ENCODE measurements around the gene EPHB1. TPM values are rescaled to one million over a fixed set of nuclear protein-coding genes. Genes with fewer than 3 reads are reported as not detected.
A peak's percentile ranks its signal among the peaks of the same experiment; 100 is the strongest.
"Not testable (repeated sequence)": the region's sequence is repeated elsewhere in the genome, so short reads cannot be mapped to it uniquely, and the experiment has no call there.

EPHB1 gene
- total RNA-seq, 1 experiment from 2014 or later = 2.8 TPM

DNA sequence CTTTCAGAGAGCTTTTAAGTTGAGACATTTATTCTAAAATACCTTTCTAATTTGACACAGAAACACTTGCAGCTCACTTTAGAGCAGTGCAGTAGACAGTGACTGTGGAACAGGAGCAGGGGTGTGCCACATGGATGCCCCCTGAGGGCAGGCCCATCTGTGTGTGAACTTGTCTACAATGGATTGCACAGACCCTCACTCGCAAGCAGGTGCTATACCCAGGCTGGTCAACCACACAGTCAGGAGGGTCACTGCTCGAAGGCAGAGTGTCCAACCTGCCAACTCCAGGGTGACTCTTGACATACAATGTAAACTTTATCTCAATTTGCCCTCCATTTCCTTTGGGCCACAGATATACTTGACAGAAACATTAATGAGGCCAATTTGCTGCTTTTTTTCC lies 437.2 kb downstream of the EPHB1 start:
- no peak overlapping the region for H2BK20ac ChIP-seq (ENCODE audit: low read depth, low read length, poor library complexity, severe bottlenecking)
- H2BK15ac ChIP-seq (ENCODE audit: low read depth, low read length) = no peak overlapping the region
- H4K91ac ChIP-seq (ENCODE audit: insufficient read length, low read depth, low read length) = peak overlapping the region; percentile 21
- no CpG with 5 or more reads among the region's 2 CpGs for WGBS (ENCODE audit: extremely low coverage, insufficient read length, low lambda C conversion rate)
- H3K14ac ChIP-seq (ENCODE audit: insufficient read depth, low read length) = peak overlapping the region; percentile 62
- Mint-ChIP-seq H3K36me3 (ENCODE audit: insufficient read depth in 1 of 3, low read depth in 3 of 3) (peaks cover 19 to 35% (median 28%) of the 10 kb centered on the region in 3 experiments), H3K9me3 (peaks cover 29 to 37% of the 10 kb centered on the region in 2 experiments), H3K27me3 (ENCODE audit: low read depth) (peaks cover 2% of the 10 kb centered on the region), H3K4me1 (peaks cover 40% of the 10 kb centered on the region in 2 experiments), H3K27ac (peak overlapping the region; percentile 1 to 94 (median 94); a peak in 6 of 7 replicates), H3K4me3 (no peak overlapping the region)
- H3K23ac ChIP-seq (ENCODE audit: insufficient read length, low read depth, low read length) = no peak overlapping the region
- no peak overlapping the region for H2AFZ ChIP-seq (ENCODE audit: low read length)
- H4K8ac ChIP-seq (replicated peaks; ENCODE audit: insufficient read length, low read depth, low read length) = no peak overlapping the region
- H3K27ac ChIP-seq (ENCODE audit: insufficient read length, low read depth, low read length) = peak overlapping the region; percentile 73
- H3K4me1 ChIP-seq (ENCODE audit: insufficient read depth, low read length) = peaks cover 3% of the 10 kb centered on the region
- peak overlapping the region; percentile 10 for H3T11ph ChIP-seq (ENCODE audit: low read length)
- H3K79me1 ChIP-seq (ENCODE audit: insufficient read depth, low read depth, low read length, poor library complexity, severe bottlenecking) = no peaks in the 10 kb centered on the region
- H2BK120ac ChIP-seq (ENCODE audit: low read depth, low read length, poor library complexity, severe bottlenecking) = no peak overlapping the region
- no peak overlapping the region for H3K56ac ChIP-seq (ENCODE audit: insufficient read length, low read depth, low read length)
- H3K4ac ChIP-seq (ENCODE audit: low read depth, low read length) = no peak overlapping the region
- no peaks in the 10 kb centered on the region for H3K79me2 ChIP-seq (ENCODE audit: insufficient read depth, low read length)
- TF ChIP-seq, protein P1, sequence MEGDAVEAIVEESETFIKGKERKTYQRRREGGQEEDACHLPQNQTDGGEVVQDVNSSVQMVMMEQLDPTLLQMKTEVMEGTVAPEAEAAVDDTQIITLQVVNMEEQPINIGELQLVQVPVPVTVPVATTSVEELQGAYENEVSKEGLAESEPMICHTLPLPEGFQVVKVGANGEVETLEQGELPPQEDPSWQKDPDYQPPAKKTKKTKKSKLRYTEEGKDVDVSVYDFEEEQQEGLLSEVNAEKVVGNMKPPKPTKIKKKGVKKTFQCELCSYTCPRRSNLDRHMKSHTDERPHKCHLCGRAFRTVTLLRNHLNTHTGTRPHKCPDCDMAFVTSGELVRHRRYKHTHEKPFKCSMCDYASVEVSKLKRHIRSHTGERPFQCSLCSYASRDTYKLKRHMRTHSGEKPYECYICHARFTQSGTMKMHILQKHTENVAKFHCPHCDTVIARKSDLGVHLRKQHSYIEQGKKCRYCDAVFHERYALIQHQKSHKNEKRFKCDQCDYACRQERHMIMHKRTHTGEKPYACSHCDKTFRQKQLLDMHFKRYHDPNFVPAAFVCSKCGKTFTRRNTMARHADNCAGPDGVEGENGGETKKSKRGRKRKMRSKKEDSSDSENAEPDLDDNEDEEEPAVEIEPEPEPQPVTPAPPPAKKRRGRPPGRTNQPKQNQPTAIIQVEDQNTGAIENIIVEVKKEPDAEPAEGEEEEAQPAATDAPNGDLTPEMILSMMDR (conservative IDR thresholded peaks at IDR 0.05) = no peak
- H2BK5ac ChIP-seq (ENCODE audit: insufficient read length, low read length) = peak overlapping the region; percentile 93
- H2BK12ac ChIP-seq (ENCODE audit: insufficient read length, low read depth, low read length) = peak overlapping the region; percentile 92
- H4K5ac ChIP-seq (ENCODE audit: insufficient read length, low read depth, low read length) = peak overlapping the region; percentile 49
- H3K9ac ChIP-seq (ENCODE audit: extremely low read depth, insufficient read length, low read length) = no peak overlapping the region
- H3K23me2 ChIP-seq (ENCODE audit: insufficient read length, low read depth, low read length, poor library complexity, severe bottlenecking) = no peaks in the 10 kb centered on the region
- peak overlapping the region; percentile 90 for H2AK5ac ChIP-seq (ENCODE audit: insufficient read length, low read length)
- H3K9me3 ChIP-seq (ENCODE audit: control insufficient read depth, low read depth, low read length) = peaks cover 9% of the 10 kb centered on the region
- no peaks in the 10 kb centered on the region for H3K27me3 ChIP-seq (ENCODE audit: insufficient read depth, low read length)
- H3K4me2 ChIP-seq (ENCODE audit: insufficient read depth, insufficient read length, low read length) = no peak overlapping the region
- no peaks in the 10 kb centered on the region for H4K20me1 ChIP-seq (ENCODE audit: control insufficient read depth, insufficient read depth, insufficient read length)
- no peak for DNase-seq
- peak overlapping the region; percentile 91 for H3K18ac ChIP-seq (ENCODE audit: insufficient read length, low read depth, low read length)

DNA sequence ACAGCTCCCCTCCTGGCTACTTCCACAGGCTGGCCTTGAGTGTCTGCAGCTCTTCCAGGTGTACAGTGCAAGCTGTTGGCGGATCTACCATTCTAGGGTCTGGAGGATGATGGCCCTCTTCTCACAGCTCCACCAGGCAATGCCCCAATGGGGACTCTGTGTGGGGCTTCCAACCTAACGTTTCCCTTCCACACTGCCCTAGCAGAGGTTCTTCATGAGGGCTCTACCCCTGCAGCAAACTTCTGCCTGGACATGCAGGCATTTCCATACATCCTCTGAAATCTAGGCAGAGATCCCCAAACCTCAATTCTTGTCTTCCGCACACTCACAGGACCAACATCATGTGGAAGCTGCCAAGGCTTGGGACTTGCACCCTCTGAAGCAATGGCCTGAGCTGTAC lies 438.4 kb downstream of the EPHB1 start:
- not testable (repeated sequence) for H2BK12ac ChIP-seq (ENCODE audit: insufficient read length, low read depth, low read length); H3K27me3 ChIP-seq (ENCODE audit: insufficient read depth, low read length); H2BK20ac ChIP-seq (ENCODE audit: low read depth, low read length, poor library complexity, severe bottlenecking); H3K9me3 ChIP-seq (ENCODE audit: control insufficient read depth, low read depth, low read length); H3K79me1 ChIP-seq (ENCODE audit: insufficient read depth, low read depth, low read length, poor library complexity, severe bottlenecking); H4K5ac ChIP-seq (ENCODE audit: insufficient read length, low read depth, low read length); H2BK120ac ChIP-seq (ENCODE audit: low read depth, low read length, poor library complexity, severe bottlenecking); H3K14ac ChIP-seq (ENCODE audit: insufficient read depth, low read length); H3K23ac ChIP-seq (ENCODE audit: insufficient read length, low read depth, low read length); H3K4me2 ChIP-seq (ENCODE audit: insufficient read depth, insufficient read length, low read length); H3K23me2 ChIP-seq (ENCODE audit: insufficient read length, low read depth, low read length, poor library complexity, severe bottlenecking); H3K9ac ChIP-seq (ENCODE audit: extremely low read depth, insufficient read length, low read length); H3K4me3 Mint-ChIP-seq; H3K27me3 Mint-ChIP-seq (ENCODE audit: low read depth); H3K27ac Mint-ChIP-seq; H3K4ac ChIP-seq (ENCODE audit: low read depth, low read length); H2BK5ac ChIP-seq (ENCODE audit: insufficient read length, low read length); H3K4me1 ChIP-seq (ENCODE audit: insufficient read depth, low read length); DNase-seq; H3T11ph ChIP-seq (ENCODE audit: low read length); H2AK5ac ChIP-seq (ENCODE audit: insufficient read length, low read length); H2BK15ac ChIP-seq (ENCODE audit: low read depth, low read length); H3K18ac ChIP-seq (ENCODE audit: insufficient read length, low read depth, low read length); H3K79me2 ChIP-seq (ENCODE audit: insufficient read depth, low read length); H4K20me1 ChIP-seq (ENCODE audit: control insufficient read depth, insufficient read depth, insufficient read length); H3K27ac ChIP-seq (ENCODE audit: insufficient read length, low read depth, low read length); H4K91ac ChIP-seq (ENCODE audit: insufficient read length, low read depth, low read length); H3K56ac ChIP-seq (ENCODE audit: insufficient read length, low read depth, low read length); H4K8ac ChIP-seq (replicated peaks; ENCODE audit: insufficient read length, low read depth, low read length); H2AFZ ChIP-seq (ENCODE audit: low read length)
- Mint-ChIP-seq H3K4me1 (peaks cover 48 to 49% of the 10 kb centered on the region in 2 experiments), H3K9me3 (peaks cover 29 to 37% of the 10 kb centered on the region in 2 experiments), H3K36me3 (ENCODE audit: insufficient read depth in 1 of 3, low read depth in 3 of 3) (peaks cover 19 to 35% (median 28%) of the 10 kb centered on the region in 3 experiments)
- WGBS (ENCODE audit: extremely low coverage, insufficient read length, low lambda C conversion rate) = no CpG with 5 or more reads among the region's 3 CpGs

Data from H9 (cell line).